ENCODE data around the gene OS9.
A peak's percentile ranks its signal among the peaks of the same experiment; 100 is the strongest.

OS9 gene

DNA sequence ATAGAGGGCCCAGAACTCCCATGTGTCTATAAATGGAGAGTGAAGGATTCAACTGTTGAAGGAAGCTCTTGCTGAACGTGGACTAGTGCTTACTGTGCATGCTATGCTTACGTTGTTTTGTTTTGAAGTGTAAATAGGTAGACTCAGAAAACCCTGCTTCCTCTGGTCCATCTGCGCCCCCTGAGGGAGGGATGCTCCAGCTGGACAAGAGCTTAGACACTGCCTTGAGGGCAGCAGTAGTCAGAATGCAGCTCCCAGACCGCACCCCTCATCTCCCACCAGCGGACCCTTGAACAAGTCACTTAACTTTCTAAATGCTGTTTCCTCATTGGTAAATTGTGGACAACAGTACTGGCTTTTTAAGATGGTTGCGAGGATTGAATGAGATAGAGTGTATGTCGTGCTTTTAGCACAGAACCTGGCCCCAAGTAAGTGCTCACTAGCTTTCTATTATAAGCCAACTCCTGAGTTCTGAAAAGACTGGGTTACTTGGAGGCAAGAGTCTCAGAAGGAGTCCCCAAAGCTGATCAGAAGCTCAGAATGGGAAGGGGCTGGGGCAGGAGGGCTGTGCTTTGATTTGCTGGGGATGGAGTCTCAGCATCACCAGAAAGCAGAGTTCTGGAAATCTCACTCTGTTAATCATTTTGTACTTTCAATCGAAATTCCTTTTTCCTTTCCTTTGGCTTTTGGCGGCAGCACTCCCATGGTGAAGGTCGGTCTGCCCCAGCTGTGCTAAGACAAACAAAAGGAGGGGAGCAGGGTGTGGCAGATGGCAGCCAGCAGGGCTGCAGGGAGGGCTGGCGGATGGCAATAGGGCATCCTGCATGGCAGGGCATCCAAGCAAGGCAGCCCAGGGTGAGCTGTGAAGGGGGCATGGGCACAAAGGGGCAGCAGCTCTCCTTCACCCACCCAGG, 29.0 kb downstream of the OS9 start:
- no peak for DNase-seq

DNA sequence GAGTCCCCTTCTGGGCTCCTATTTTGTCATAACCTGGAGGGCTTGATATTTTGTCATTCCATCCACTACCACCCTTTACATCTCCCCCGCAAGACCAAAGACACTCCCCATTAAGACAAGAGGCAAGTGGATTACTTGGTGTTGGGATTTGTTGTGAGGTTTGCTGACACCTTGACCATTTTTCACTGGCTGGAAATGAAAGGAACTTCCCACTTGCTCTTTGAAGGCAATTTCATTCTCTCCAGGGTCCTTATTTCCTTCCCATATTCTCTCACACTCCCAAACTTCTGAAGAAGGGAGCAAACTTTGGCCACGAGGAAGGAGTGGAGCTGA, 29.7 kb downstream of the OS9 start:
- no peak for DNase-seq

DNA sequence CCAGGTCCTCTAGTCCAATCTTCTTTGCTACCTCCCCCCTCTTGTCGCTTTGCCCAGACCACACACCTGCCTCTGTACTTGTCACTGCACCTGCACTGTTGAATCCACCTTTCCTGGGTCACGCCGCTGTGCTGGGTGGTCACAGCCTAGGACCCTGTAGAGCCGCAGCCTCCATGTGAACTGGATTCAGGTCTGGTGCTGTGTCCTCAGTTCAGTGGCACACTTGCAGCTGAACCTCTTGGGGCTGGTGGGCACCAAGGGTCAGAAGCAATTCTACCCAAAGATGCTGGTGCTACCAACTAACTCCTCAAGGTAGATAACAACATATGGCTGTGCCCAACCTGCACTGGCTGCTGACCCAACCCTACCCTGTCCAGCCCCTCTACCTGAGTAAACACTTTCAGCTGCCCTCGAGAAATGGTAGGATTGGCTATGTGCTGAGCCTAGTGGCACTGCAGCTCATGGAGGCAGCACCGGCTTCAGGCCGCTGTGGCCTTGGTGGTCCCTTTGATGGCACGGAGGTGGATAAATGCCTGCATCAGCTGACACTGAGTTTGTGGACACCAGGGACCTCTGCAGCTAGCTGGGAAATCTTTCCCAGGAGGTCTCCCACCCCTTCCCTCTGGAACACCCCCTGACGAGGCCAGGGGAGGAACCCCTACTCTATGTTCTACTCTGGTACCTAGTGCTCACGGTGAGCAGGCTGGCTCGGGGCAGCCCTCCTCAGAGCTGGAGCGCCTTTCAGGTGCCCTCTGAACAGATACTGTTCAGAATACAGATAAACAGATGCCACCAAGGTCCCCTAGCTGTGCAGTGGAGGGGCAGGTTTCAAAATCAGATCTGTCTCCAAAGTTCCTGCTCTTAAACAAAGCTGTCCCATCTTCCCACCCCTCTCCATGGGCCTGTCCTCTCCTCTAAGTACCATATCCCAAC, 30.3 kb downstream of the OS9 start:
- DNase-seq: no peak

DNA sequence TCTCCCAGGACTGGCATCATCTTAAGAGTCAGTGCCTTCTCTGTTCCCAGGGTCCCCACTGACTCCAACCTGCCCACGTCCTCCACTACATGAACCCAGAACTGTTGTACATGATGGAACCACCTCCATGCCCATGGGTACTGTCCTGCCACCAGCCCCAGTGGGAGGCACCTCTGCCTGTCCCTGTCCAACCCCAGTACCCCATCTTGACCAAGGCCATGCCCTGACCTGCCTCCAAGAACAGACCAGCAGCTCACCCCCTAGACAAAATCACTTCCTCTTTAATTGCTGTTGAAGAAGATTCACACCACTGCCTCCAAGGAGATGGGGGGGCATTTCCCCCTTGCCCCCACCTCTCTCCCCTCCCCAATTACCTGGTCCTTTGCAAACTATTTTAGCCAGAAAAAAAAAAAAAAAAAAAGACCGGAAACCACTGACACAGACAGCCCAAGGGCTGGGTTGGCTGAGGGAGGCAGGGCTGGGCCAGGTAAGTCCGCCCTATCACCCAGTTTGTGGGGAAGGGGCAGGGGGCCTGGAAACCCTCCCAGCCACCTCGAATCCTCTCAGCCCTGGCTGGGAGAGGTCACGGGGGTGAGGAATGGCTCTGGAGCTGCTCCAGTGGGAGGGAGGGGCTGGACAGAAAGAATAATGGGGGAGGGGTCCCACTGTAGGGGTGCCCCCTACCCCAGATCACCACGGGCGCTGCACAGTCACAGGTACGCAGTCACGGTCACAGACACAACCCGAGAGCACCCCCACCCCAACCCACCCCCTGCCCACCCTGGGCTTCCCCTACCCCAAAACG, 31.2 kb downstream of the OS9 start:
- no peak for DNase-seq

DNA sequence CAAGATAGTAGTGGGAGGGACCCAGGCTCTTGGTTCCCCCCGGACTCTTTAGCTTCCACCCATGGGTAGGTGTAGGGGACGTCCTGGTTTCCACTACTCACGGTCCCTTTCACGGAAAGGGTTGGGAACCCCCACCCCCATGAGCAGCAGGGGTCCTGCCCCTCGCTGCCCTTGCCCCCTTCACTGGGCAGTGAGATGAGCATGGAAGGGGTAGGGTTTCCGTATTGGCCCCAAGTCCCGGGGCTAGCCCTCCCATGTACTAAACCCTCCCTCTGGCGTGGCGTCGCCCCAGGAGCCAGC, 31.9 kb downstream of the OS9 start:
- no peak for DNase-seq

DNA sequence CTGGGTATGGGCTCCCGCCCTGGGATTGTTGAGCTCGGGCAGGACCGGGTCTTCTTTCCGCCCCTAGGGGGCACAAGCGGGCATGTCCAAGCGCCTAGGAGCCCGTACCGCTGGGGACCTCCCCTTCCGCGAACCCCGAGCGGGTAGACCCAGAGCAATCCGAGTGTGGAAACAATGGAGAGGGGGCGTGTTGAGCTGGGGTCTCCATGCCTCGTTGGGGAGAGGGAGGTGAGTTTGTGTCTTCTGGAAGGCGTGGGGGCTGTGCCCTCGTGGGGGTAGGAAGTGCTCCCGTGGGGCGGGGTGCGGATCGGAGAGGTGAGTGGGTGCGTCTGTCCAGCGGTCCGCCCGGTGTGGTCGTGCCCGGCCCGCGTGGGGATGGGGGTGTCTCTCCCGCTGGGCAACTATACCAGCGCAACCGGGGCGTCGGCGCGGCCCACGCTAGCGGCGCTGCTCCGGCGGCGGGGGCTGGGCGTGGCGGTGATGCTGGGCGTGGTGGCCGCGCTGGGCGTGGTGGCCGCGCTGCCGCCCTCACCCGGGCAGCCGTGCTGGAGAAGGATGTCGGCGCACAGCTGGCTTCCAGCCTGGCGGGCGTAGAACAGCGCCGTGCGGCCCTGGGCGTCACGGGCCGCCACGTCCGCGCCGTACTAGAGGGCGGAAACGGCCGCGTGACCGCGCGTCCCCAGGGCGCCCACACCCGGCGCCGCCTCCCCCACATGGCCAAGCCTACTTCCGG, 32.4 kb downstream of the OS9 start:
- DNase-seq: peak; percentile 92

DNA sequence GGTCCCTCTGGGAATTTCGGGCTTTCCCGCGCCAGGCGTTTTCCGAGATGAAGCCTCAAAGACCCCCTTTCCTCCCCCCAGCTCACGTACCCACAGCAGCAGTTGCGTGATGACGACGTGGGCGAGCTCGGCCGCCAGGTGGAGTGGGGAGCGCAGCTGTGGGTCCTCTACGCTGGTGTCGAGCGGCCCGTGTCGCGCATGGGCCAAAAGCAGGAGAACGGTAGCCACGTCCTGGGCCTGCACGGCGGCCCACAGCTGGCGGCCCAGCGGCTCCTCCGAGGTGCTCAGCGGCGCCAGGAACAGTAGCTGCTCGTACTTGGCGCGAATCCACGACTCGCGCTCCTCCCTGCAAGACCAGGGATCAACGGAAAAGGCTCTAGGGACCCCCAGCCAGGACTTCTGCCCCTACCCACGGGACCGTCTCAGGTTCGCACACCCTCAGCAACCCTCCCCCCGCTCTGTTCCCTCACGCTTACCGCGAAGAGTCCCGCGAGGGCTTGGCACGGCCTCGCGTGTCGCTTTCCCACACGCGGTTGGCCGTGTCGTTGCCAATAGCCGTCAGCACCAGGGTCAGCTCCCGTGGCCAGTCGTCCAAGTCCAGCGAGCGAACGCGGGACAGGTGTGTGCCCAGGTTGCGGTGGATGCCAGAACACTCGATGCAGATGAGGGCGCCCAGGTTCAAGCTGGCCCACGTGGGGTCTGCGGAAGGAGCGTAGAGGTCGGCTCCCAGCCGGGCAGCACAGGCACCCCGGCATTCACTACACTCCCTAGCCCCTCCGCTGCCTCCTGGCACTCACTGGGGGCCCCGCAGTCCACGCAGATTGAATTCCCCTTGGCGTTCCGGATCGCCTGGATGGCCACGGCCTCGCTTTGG, 33.2 kb downstream of the OS9 start:
- no peak for DNase-seq

DNA sequence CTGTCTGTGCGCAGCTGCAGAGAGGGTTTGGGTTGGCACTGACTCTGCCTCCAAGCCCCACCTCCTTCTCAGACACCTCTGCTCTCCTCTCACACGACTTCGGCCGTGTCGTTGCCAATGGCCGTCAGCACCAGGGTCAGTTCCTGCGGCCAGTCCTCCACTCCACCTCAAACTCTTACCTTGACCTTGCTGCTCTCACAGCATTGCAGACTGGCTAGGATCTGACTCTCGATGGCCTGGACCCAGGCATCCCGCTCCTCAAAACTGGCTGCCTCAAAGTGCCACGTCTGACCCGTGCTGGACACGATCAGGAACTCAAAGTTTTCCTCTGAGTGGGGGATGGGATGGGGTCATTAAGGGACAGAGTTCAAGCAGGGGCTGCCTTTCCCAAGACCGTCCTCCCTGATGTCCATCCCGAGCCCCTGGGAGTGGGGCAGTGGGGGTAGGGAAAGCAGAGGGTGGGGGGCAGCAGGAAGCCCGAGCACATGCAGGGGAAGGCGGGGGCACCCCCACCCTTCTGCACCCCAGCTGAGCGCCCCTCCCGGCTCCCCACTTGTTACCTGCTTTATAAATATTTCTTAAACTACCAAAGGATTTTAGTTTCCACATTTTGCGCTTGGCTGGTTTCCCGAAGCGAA, 33.9 kb downstream of the OS9 start:
- DNase-seq: peak; percentile 48

DNA sequence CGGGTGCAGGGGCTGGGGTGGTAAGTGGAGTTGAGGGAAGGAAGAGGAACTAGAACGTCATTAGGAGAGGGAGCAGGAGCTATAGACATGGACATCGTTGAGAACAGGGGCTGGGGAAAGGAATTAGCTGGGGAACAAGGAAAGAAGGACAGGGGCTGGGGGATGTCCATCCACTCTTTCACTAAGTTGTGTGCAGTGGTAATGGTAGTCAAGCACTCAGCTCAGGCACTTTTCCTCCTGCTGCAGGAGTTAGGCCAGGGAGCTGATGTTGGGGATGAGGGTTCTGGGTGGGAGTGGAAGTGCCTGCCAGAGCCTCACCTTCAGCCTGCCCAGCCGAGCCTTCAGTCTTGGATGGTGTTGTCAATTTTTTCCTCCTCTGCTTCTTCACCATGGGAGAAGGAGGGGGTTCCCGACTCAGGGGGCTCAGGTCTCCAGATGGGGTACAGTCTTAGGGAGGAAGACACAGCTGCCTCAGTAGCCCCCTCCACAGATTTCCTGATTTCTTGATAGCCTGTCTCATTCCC, 35.5 kb downstream of the OS9 start:
- DNase-seq: no peak

DNA sequence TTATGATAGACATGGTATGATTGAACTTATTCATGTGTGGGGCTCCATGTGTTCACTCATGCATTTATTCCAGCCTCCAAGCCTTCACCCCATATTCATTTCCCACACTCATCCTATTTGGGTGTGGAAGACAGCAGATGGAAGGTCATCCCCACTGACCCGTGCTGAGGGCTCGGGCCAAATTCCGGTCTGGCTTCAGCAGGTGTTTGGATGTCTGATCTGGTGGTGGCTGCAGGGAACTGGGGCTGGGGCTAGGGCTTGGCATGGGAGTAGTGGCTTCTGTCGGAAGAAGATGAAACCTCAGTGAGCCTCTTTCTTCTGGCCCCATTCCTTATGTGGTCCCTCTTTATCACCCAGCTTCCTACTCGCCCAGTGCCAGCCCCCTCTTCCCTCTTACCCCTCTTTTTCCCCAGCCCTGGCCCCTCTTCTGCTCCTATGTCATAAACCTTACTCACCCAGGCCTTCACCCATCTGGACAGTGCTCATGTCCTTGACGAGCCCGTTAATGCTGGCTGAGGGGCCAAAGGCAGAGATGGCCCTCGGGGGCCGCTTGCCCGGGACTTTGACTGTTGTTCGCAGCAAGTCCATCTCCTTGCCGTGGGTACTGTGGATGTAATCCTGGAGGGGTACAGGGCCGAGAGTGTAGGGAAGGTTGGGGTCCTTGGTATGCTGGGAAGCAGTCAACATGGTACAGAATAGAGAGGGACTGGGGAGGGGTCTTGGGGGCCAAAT, 36.6 kb downstream of the OS9 start:
- no peak for DNase-seq

DNA sequence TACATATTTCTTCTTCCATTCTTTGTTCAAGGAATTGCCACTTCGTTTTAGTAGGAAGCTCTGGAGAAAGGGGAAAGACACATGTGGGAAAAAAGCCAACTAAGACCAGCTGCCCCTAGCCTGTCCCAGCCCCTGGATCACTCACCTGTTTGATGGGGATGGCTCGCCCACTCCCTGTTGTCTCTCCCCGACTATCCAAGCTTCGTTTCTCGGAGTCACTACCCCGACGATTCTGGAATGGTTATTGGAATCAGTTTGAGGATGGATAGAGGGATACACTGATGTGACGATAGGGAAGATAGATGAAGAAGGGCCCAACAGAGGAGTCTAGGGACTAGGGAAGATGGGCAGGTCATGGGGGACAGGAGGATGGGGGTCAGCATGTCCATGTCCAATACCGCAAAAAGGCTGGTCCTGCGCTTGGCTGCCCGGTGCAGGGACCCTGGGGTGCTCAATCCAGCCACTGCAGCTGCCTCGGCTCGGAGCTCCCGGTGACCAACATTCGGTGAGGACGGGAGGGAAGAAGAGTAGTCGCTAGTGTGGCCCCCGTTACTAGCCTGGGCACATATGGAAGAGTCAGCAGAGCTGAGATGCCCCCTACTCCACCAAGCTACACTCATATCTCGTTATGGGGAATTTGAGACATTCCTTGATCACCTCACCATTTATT, 37.6 kb downstream of the OS9 start:
- no peak for DNase-seq

DNA sequence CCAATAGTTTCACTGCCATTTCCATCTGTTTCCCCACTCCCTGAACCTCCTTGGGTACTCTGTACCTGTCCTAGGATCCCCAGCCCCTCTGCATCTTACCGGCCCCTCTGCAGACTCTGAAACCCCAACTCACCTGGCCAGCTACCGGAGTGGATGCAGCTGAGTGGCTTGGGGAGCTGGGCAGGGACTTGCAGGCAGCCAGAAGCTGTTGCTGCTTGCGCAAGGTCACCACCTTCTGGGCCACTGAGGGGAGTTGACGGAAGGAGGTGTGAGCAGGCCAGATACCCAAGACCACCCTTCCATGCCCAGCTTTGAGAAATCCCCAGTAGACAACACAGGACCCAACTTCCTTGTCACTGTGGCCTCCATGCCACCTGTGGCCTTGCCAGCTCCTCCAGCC, 38.3 kb downstream of the OS9 start:
- no peak for DNase-seq

DNA sequence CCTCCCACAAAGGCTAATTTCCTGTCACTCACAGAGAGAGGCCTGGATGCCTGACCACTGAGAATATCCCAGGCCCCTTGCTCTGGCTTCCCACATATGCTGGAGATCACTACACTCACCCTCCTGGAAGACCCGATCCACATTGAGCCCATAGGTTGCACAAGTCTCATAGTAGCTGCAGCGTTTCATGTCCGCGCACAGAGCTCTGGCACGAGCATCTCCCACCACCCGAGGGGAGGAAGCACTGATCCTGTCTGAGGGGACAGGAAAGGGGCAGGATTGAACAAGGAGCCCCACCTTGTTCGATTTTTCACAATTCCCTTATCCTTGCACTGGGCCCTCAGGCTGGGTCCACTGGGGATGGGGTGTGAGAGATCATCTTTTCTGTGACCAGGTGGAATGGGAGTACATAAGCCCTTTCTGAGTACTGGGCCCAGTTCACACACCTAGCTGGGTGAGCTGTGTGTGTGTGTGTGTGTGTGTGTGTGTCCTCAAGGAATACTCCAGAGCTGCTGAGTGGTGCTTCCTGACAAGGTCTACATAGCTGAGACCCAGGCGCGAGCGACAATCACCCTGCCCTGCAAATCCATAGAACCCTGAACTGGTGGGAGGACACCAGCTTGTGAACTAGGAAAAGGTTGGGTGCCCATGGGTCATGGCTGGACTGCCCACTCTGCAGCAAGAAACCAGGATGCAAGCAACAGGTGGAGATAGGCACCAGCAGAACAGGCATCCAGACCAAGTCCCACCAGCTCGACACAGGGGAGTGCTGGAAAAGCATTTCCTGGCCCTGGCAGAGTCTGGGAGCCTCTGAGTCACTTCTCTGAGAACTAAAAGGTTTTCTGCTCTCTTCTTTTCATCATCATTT, 39.0 kb downstream of the OS9 start:
- DNase-seq: no peak

DNA sequence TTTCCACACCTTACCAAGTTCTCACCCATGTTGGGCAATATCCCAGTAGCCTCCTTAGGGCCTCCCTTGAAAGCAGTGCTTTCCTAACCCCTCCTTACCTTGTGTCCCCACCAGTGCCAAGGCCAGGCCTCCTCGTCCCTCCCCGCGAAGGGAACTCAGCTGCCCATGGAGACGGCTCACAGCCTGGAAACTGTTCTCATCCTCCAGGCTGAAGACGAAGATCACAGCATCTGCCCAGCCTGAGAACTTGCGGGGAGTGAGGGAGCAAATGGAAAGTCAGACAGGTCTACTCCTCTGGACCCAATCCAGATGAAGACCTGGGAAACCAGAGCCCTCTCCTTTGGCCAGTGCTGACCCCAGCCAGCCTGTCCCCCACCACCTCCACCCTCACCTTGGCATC, 40.0 kb downstream of the OS9 start:
- no peak for DNase-seq

DNA sequence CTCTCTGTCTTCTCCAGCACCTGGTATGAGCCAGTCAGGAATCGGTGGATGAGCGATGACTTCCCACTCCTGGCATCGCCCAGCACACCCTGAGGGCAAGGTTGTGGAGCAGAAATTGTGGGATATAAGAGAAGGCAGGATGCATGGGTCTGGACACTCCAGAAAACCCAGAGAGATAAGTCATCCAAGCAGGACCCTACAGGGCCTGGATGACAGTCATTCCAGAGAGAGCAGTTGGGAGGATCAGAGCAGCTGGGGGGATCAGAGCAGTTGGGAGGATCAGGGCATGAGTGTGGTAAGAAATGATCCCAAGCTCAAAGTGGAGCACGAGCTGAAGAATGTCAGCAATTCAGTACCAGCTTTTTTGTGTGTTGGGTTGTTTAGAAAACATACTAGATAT, 40.7 kb downstream of the OS9 start:
- no peak for DNase-seq

DNA sequence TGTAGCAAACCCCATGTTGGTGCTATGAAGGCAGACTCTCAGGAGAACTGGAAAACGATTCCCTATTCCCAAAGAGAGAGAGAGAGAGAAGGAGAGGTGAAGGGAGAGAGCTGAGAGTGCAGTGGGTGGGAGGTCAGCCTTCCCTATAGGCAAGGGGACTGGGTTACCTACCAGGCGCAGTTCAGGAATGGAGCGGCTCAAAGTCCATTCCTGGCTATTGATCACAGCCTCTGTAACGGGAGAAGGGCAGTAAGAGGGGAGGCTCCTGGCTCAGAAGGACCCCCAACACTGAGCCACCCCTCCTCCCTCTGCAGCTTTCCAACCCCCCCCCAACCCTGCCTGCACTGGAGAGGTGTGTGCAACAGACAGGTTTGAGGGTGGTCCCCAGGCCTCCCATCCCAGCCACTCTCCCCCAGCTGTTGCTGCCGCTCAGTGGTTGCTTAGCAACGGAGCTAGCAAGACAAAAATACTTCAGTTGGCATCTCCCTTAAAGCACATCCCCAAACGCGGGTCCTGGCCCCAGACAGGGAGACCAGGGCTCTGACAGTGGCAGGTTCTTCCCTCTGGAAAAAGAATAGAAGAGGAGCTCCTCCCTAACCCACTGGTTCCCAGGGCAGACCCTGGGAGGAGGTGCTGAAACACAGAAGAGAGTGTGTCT, 41.4 kb downstream of the OS9 start:
- peak; percentile 73 for DNase-seq

DNA sequence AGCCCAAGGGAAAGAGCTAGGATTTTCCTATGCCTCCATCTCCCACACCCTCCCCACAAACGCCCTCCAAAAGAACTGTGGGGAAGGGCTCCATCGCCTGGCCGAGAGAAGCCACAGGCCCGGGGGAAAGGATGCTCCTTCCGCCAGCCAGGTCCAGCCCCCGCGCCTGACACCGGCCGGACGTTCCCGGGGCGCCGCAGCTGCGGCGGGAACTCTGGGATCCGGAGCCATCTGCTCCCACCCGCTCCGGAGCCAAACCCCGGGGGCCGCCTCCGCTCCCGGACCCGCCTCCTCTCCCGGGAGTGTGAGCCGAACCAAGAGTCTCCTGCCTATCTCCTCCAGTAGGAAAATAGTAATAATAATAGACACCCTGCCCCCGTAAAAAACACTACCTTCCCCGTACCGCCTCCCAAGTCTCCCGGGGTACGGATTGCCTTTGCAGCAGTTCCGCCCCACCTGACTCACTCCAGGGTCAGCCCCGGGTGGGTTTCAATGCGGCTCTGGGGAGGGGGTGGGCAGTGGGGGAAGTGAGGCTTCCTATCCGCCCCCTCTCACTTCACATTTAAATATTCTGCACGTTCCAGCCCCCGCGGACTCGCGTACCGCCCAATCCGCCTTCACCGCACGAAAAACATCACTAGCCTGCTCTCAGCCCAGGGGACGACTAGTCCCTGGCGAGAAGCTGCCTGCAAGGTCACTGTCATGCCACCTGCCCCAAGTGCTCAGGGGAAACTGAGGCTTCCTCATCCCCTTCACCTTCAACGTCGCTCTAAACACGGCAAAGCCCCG, 42.2 kb downstream of the OS9 start:
- DNase-seq: peak; percentile 74

Measured in eye (tissue), 1 donor.